ENCODE measurements around the gene MAGEB17.
"Not testable (repeated sequence)": the region's sequence is repeated elsewhere in the genome, so short reads cannot be mapped to it uniquely, and the experiment has no call there.

The MAGEB17 gene

DNA sequence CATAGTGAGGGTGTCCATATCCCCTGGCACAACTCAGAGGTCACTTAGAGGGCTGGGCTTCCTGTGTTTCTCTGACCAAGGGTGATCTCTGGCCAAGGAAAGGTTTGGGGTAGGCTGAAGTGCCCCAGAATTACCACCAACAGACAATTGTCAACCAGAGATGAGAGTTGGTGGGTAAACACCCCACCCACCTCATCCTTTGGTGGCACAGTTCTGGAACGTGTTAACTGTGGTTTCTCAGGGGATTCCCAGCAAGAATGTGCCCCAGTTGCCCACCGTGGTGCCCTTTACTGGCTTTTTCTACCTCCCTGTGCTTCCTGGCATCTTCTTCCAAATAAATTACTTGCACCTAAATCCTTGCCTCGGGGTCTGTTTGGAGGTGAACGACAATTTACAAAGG, 26.8 kb upstream of the MAGEB17 start:
- in situ Hi-C loops (cut with HindIII; ENCODE audit: low pct_ligation_motif_present, low sequenced_read_pairs) = no loop called here
- Histone ChIP-seq H3K27ac (no peak overlapping the region), H3K36me3 (replicated peaks) (no peaks in the 10 kb centered on the region), H3K27me3 (replicated peaks) (no peaks in the 10 kb centered on the region), H3K4me3 (ENCODE audit: low read depth, low read length) (no peak overlapping the region)
- no peak for DNase-seq
- TF ChIP-seq, protein P1, sequence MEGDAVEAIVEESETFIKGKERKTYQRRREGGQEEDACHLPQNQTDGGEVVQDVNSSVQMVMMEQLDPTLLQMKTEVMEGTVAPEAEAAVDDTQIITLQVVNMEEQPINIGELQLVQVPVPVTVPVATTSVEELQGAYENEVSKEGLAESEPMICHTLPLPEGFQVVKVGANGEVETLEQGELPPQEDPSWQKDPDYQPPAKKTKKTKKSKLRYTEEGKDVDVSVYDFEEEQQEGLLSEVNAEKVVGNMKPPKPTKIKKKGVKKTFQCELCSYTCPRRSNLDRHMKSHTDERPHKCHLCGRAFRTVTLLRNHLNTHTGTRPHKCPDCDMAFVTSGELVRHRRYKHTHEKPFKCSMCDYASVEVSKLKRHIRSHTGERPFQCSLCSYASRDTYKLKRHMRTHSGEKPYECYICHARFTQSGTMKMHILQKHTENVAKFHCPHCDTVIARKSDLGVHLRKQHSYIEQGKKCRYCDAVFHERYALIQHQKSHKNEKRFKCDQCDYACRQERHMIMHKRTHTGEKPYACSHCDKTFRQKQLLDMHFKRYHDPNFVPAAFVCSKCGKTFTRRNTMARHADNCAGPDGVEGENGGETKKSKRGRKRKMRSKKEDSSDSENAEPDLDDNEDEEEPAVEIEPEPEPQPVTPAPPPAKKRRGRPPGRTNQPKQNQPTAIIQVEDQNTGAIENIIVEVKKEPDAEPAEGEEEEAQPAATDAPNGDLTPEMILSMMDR (IDR thresholded peaks at IDR 0.05; ENCODE audit: low read depth, low read length, missing control alignments) = no peak

- Histone ChIP-seq H3K27ac (no peak overlapping the region), H3K4me3 (ENCODE audit: low read depth, low read length) (no peak overlapping the region), H3K27me3 (replicated peaks) (no peaks in the 10 kb centered on the region), H3K36me3 (replicated peaks) (no peaks in the 10 kb centered on the region)
- TF ChIP-seq, protein P1 (IDR thresholded peaks at IDR 0.05; ENCODE audit: low read depth, low read length, missing control alignments) = no peak
- in situ Hi-C loops (cut with HindIII; ENCODE audit: low pct_ligation_motif_present, low sequenced_read_pairs) = no loop called here
- DNase-seq = no peak
These were observed 26.3 kb upstream of the MAGEB17 start for GRCh38 chrX:16140983-16141382.

DNA sequence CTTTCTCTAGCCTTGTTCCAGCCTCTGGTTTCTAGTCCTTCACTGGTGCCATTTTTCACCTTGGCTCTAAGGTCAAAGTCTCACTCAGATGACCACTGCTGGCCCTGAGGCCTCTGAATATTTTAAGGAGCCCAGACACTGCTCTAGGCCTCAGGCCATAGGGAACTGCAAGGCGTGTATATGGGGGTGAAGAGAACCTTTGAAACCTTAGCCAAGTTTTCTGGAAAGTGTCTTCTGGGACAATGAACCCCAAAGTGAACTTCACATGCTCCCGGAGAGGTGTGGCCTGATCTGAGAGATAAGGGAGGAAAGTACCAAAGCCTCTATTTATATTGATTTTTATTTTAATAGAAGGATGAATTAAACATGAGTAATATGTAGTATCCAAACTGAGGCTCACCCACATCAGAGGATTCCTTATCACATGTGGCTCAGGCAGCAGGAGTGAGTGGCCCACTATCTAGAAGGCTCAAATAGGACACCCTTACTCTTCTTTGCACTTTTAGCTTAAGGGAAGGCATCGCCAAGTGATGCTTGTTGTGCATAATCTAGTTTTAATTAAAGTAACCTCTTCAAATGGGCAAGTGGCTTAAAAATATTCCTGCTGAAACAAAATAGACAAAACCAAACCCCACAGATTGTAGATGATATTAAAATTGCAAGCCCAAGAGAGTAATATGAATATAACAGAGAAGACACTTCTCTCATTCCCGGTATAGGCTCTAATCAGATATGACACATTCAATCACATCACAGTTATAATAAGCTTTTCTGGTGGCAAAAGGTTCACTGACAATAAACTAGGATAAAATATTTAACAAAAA, 25.6 kb upstream of the MAGEB17 start:
- TF ChIP-seq, protein P1 (IDR thresholded peaks at IDR 0.05; ENCODE audit: low read depth, low read length, missing control alignments) = no peak
- DNase-seq = no peak
- H3K36me3 ChIP-seq (replicated peaks) = no peaks in the 10 kb centered on the region
- H3K4me3 ChIP-seq (ENCODE audit: low read depth, low read length) = no peak overlapping the region
- no peaks in the 10 kb centered on the region for H3K27me3 ChIP-seq (replicated peaks)
- in situ Hi-C loops (cut with HindIII; ENCODE audit: low pct_ligation_motif_present, low sequenced_read_pairs) = no loop called here
- no peak overlapping the region for H3K27ac ChIP-seq

GRCh38 chrX:16142246-16142558, 25.1 kb upstream of the MAGEB17 start:
- Histone ChIP-seq H3K27me3 (replicated peaks) (no peaks in the 10 kb centered on the region), H3K27ac (no peak overlapping the region), H3K4me3 (ENCODE audit: low read depth, low read length) (no peak overlapping the region), H3K36me3 (replicated peaks) (no peaks in the 10 kb centered on the region)
- no peak for DNase-seq
- TF ChIP-seq, protein P1 (IDR thresholded peaks at IDR 0.05; ENCODE audit: low read depth, low read length, missing control alignments) = no peak
- in situ Hi-C loops (cut with HindIII; ENCODE audit: low pct_ligation_motif_present, low sequenced_read_pairs) = no loop called here

DNA sequence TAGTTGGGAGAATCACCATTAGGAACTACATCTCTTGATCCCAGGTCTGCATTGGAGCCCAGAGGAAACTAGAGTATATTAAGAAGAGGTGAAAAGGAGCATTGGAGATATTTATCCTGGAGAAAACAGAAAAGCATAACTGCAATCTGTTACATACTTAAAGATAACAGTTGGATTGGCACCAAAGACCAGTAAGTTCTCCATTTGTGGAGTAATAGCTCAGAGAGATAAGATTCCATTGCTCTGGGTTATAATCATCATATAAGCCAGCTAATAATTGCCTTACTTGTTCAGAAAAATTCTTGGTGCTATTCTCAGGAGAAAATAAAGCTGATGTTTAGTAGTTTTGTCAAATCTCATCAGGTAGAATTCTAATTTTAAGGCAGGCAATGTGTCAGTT, 23.3 kb upstream of the MAGEB17 start:
- Histone ChIP-seq H3K4me3 (ENCODE audit: low read depth, low read length) (no peak overlapping the region), H3K27ac (no peak overlapping the region), H3K36me3 (replicated peaks) (no peaks in the 10 kb centered on the region), H3K27me3 (replicated peaks) (no peaks in the 10 kb centered on the region)
- in situ Hi-C loops (cut with HindIII; ENCODE audit: low pct_ligation_motif_present, low sequenced_read_pairs) = no loop called here
- TF ChIP-seq, protein P1 (IDR thresholded peaks at IDR 0.05; ENCODE audit: low read depth, low read length, missing control alignments) = no peak
- DNase-seq = no peak

GRCh38 chrX:16144420-16144819, 22.9 kb upstream of the MAGEB17 start:
- Histone ChIP-seq H3K27ac (no peak overlapping the region), H3K36me3 (replicated peaks) (no peaks in the 10 kb centered on the region), H3K4me3 (ENCODE audit: low read depth, low read length) (no peak overlapping the region), H3K27me3 (replicated peaks) (no peaks in the 10 kb centered on the region)
- in situ Hi-C loops (cut with HindIII; ENCODE audit: low pct_ligation_motif_present, low sequenced_read_pairs) = no loop called here
- DNase-seq = no peak
- TF ChIP-seq, protein P1 (IDR thresholded peaks at IDR 0.05; ENCODE audit: low read depth, low read length, missing control alignments) = no peak

- DNase-seq; H3K27ac ChIP-seq; H3K36me3 ChIP-seq (replicated peaks); H3K4me3 ChIP-seq (ENCODE audit: low read depth, low read length); H3K27me3 ChIP-seq (replicated peaks); in situ Hi-C loops (cut with HindIII; ENCODE audit: low pct_ligation_motif_present, low sequenced_read_pairs): not testable (repeated sequence)
These were observed 22.2 kb upstream of the MAGEB17 start for GRCh38 chrX:16145093-16145492.

All from brain microvascular endothelial cell (primary cell).